SK-N-MC (cell line): Measurements from ENCODE around the gene DNAJC15.

ENCODE experiments used
- EZH2 ChIP-seq: fragments of 200-600 bp; sonication (generic); IDR thresholded peaks from one replicate; pipeline ENCODE4 v1.6.1; 2017; ENCODE audit warnings: antibody characterized with exemption
- POLR2AphosphoS5 ChIP-seq: IDR thresholded peaks from 2 replicates; pipeline ENCODE4 v1.6.1; 2012; ENCODE audit warnings: mild to moderate bottlenecking, low read depth, low read length, borderline replicate concordance

GRCh38 chr13:43127827-43128226 lies 104.4 kb downstream of the DNAJC15 start:
- TF ChIP-seq EZH2 (no peak), POLR2AphosphoS5 (no peak)
